Activated CD8-positive, alpha-beta memory T cell treated with anti-CD3 and anti-CD28 coated beads for 36 hours (primary cell): ENCODE data around the gene RDX. TPM values are rescaled to one million over a fixed set of nuclear protein-coding genes. Genes with fewer than 3 reads are reported as not detected.

Experiments
- CTCF ChIA-PET: fragments of 350-600 bp; sonication (Branson Sonifier 250); formaldehyde crosslinking; loops from one replicate; lab custom pipeline; 2021; ENCODE audit warnings: antibody characterized with exemption; lab: Charles Lee
- POLR2A ChIA-PET: fragments of 350-600 bp; sonication (Branson Sonifier 250); formaldehyde crosslinking; loops from one replicate; lab custom pipeline; 2021; ENCODE audit warnings: antibody characterized with exemption; lab: Charles Lee
- total RNA-seq, 2 experiments: library from RNA; stranded (reverse); gene quantifications; one replicate each; pipeline ENCODE4 v1.2.3, GENCODE V29; 2021

RDX gene
- total RNA-seq, 2 experiments from 2014 or later = 55.4 to 55.5 TPM

GRCh38 chr11:110161061-110161460, 135.4 kb downstream of the RDX start:
- ChIA-PET POLR2A (no interaction called here), CTCF (interaction anchor here (0.6 to 1.8 kb wide), 3 partner anchors 13 to 472 kb away, joined by 3 to 4 read pairs (median 3); no protein-coding TSS in a partner anchor)

DNA sequence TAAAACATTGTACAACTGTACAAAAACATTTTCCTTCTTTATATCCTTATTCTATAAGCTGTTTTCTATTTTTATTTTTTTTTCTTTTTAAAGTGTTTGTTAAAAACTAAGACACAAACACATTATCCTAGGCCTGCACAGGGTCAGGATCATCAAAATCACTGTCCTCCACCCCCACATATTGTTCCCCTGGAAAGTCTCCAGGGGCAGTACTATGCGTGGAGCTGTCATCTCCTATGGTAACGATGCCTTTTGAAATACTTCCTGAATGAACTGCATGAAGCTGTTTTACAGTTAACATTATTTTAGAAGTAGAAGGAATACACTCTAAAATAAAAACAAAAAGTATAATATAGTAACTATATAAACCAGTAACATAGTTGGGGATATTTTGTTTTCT, 136.0 kb downstream of the RDX start:
- ChIA-PET CTCF (interaction anchor here (0.9 kb wide), 1 partner anchor 472 kb away, joined by 3 read pairs; no protein-coding TSS in a partner anchor), POLR2A (no interaction called here)

DNA sequence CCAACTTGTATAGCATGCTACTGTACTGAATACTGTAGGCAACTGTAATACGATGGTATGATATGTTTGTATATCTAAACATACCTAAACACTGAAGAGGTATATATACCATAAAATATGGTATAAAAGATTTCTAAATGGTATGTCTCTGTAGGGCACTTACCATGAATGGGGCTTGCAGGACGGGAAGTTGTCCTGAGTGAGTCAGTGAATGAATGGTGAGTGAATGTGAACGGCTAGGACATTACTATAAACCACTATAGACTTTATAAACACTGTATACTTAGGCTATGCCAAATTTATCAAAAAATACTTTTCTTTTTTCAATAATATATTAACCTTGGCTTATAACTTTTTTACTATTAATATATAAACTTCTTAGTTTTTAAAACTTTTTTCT, 136.4 kb downstream of the RDX start:
- POLR2A ChIA-PET = no interaction called here
- CTCF ChIA-PET = interaction anchor here (0.9 to 1.4 kb wide), 2 partner anchors 13 to 471 kb away, joined by 3 read pairs; no protein-coding TSS in a partner anchor

DNA sequence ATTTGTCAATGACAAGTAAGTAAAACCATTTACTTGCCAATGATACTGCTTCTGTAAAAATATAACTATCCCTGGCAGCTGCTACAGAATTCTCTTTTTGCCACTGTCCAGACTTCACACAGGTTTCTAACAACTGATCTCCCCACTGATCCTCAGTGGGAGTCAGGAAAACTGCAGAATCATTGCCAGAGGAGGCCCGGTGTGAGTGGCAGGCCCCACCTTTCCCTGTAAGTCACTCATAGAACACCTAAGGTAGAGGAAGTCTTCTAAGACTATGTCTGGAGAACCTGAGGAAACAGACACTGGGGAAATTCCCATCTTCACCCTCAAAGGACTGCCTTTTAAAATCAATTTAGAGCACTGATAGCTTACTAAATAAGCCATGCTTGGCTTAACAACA, 136.9 kb downstream of the RDX start:
- CTCF ChIA-PET = interaction anchor here (1.4 kb wide), 2 partner anchors 13 to 15 kb away, joined by 3 read pairs; no protein-coding TSS in a partner anchor

GRCh38 chr11:110158317-110159200, 137.9 kb downstream of the RDX start:
- ChIA-PET POLR2A (no interaction called here), CTCF (interaction anchor here (1.4 kb wide), 2 partner anchors 14 to 16 kb away, joined by 3 read pairs; no protein-coding TSS in a partner anchor)

More for the DNA sequence above, 136.9 kb downstream of the RDX start:
- POLR2A ChIA-PET = no interaction called here

DNA sequence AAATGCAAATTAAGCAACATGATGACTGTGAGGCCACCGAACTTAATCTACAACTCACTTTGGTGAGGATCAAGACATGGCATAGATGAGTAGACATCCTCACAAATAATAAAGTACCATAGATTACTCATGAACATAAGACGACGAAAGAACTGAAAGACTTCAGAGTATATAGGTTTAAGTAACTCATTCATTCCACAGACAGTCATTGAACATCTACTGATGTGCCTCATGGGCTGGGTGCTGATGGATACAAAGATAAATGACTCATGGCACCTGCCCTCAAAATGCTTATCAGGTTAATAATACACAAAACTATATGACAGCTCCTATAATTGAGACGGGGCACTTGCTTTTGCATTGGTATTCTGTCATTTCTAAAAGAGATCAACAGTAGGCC, 139.9 kb downstream of the RDX start:
- CTCF ChIA-PET = no interaction called here
- POLR2A ChIA-PET = no interaction called here

DNA sequence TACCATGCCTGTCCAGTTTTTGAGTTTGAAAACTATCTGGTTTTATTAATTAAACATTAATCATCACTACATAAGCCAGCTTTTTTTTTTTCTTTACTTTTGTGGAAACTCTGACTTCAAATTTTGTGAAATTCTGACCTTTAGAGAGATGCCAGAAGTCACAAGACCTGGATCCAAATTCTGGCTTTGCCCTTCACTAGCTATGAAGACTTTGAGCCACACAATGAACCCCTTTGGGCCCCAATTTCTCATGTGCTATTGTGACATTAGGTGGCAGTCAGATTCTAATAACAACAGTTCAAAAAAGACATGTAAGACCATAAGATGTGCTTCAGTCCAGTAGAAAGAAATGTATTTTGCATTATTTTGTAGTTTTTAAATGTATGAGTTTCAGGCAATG, 142.9 kb downstream of the RDX start:
- CTCF ChIA-PET = no interaction called here
- POLR2A ChIA-PET = no interaction called here

DNA sequence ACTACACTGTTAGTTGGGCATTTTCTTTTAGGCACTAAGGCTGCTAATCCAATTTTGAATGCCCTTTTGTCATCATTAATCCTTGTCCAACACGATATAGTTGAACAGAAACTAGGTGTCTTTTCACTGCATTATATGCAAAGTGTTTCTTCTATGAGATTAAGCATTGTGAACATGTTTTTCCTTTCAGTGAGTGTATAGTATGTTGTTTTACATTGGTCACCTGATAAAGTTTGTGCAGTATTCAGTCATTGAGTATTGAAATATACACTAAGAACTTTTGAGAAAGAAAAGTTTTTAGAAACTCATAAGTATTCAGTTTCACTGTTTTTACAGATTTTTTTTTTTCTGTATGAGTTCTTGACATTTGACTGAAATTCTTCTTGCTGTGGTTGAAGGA, 144.2 kb downstream of the RDX start:
- ChIA-PET CTCF (no interaction called here), POLR2A (no interaction called here)

- POLR2A ChIA-PET = no interaction called here
- CTCF ChIA-PET = no interaction called here
Observed at GRCh38 chr11:110148775-110149744, 147.4 kb downstream of the RDX start.

DNA sequence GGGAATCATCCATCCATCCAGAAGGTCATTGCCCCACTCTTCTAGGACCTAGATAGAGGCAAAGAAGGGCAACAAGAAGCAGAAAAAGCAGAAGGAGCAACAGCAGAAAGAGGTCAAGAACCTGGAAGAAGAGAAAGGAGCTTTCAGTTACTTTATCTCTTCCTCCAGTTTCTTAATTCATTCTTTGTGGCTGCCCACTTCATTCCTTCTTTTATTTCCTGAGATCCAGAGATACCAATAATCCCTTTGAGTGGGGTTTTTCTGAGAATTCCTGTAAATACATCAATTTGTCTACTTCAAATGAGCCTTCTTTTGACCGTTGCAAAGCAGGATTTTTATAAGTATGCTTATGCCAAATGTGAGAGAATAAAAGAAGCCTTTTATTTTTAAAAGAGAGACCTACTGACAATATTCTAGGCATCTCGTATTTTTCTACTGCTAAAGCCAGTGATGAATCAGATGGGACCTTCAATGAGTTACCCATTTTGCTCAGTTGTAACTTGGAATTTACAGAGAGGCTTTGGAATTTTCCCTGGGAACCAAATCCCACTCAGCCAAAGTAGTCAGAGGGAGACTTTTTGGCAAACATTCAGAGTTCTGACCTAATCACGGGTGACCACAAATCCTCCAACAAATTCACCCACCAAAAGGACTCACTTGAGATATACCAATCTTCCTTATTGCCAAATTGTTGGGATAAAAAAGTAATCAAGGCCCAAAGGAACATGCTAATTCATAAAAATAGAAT, 148.3 kb downstream of the RDX start:
- ChIA-PET POLR2A (no interaction called here), CTCF (no interaction called here)

DNA sequence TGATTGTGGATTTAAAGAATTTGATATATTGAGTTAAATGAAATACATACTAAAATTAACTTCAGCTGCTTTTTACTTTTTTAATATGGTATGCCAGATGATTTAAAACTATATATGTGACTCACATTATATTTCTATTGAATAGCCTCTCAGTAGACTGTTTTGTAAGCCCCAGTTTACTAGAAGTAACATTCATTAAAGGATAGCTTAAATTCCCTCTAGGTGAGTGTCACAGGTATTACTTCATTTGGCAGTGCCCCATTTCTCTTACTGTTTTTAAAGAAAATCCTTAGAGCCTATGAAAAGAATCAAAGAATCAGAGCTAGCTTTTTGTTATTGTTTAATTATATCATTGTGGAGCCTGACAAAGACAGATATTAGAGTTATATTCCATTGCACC, 154.6 kb downstream of the RDX start:
- CTCF ChIA-PET = no interaction called here
- POLR2A ChIA-PET = no interaction called here

DNA sequence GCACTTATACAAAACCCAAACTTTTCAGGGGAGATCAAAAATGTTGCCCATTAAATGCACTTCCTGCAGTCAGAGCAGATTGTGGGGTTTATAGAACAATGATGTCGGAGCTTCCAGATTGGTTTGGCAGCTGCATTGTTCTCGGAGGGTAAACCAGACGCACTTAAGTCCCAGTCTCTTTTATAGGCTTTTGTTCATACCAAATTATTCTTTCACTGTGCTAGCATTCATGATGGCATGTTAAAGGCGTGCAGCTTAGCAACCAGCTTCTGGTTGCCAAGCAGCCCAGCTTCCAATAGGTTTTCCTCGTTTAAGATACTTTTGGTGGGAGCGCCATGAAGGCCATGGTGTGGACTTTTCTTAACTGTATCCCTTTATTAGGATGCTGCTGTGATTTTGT, 162.3 kb downstream of the RDX start:
- ChIA-PET POLR2A (no interaction called here), CTCF (no interaction called here)

DNA sequence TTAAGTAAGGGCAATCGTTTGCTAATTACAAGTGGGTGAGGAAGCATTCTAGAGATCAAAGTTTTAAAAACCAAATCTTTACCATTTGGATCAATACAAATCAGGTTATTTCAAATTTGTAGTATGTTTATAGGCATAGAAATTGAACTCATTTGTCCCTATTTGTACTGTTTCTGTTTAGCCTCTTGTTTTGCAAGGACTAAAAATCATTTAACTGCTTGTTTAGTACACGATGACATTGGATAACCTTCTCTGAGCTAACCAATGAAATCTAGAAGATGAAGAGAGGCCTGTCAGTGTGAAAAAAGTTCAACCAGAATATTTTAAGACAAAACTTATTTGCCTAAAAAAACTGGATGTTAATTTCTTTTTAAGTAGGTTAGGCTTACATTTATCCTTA, 163.3 kb downstream of the RDX start:
- POLR2A ChIA-PET = no interaction called here
- CTCF ChIA-PET = no interaction called here

DNA sequence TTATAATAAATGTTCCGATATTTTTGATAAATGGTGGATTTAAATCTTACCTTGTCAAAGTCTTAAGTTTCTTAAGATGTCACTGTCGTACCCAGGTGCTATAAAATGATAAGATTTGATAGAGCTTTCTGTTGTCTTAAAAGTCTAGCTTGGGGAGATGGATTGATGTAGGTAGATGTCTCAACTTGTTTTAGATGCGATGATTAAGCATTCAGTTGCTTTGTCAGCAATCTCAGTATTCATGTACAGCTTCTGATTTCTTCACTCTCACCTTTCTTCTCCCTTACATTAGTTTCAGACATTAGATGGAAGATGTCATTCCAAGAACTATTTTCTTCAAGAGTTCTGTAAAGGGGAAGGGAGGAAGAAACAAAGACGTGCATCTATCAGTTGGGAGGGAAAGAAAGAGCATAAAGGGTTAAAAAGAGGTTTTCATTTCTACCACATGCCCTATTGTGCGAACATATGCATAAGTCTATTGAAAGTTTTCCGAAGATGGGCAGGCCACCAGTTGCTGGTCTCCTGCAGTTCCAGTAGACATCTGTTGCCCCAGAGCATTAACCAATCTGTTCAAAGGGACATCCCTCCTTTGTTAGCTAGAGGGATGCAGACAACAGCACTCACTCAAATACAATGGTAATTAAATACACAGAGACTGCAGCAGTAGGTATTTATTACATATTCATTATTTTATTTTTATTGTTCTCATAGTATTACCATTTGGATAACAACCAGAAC, 164.9 kb downstream of the RDX start:
- ChIA-PET POLR2A (no interaction called here), CTCF (no interaction called here)

- ChIA-PET POLR2A (no interaction called here), CTCF (no interaction called here)
Observed at GRCh38 chr11:110130642-110131238, 165.7 kb downstream of the RDX start.

DNA sequence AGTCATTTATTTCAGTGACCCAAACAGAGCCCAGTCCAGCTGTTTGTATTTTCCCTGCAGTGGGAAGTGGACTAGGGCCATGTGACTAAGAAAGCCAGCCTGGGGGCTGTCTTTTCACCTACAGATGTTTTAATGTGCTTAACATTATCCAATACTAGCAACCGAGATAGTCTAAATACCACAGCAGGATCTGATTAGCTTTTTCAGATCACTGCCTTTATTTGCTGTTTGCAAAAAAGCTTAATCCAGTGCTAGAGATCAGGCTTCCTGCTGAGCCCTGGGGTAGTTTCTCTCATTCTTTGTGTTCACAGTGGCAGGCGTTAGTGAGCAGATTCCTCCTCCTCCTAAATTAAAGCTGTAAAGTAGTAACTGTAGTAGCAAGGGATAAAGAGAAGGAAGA, 168.3 kb downstream of the RDX start:
- ChIA-PET CTCF (no interaction called here), POLR2A (no interaction called here)

- CTCF ChIA-PET = no interaction called here
- POLR2A ChIA-PET = no interaction called here
Observed at GRCh38 chr11:110126936-110127335, 169.5 kb downstream of the RDX start.

GRCh38 chr11:110125632-110126031, 170.8 kb downstream of the RDX start:
- ChIA-PET CTCF (no interaction called here), POLR2A (no interaction called here)
